B cell (primary cell): ENCODE results near the gene TMEM201. TPM values are rescaled to one million over a fixed set of nuclear protein-coding genes. Genes with fewer than 3 reads are reported as not detected.

ENCODE experiments used
- ATAC-seq: fragments of 200-7000 bp; cut with Tn5 transposase; one replicate; pipeline ENCODE4 v1.10.0; 2021; ENCODE audit warnings: low read depth, mild to moderate bottlenecking, moderate number of reproducible peaks, moderate library complexity
- CTCF ChIA-PET: fragments of 350-600 bp; sonication (Branson Sonifier 250); formaldehyde crosslinking; loops from one replicate; lab custom pipeline; 2021; ENCODE audit warnings: antibody characterized with exemption, inconsistent platforms; lab: Charles Lee
- POLR2A ChIA-PET: fragments of 350-600 bp; sonication (Branson Sonifier 250); formaldehyde crosslinking; loops from one replicate; lab custom pipeline; 2021; ENCODE audit warnings: antibody characterized with exemption; lab: Charles Lee
- DNase-seq: peaks from one replicate; pipeline ENCODE4 v3.0.0; 2013
- H2AFZ ChIP-seq: 2 replicates; pipeline ENCODE4 v1.6.1; 2012; ENCODE audit warnings: mild to moderate bottlenecking, low read depth, low read length; ENCODE audit not compliant: insufficient read depth, poor library complexity, severe bottlenecking
- H3K27ac ChIP-seq, 2 donors: 1 replicate in 1 of 2; 2 replicates in 1 of 2; pipeline ENCODE4 v1.5.1; 2012 to 2013; ENCODE audit warnings: low read length in 2 of 2, mild to moderate bottlenecking in 2 of 2, moderate library complexity in 1 of 2
- H3K27me3 ChIP-seq, 4 experiments: fragments of 200-600 bp in 1 of 4; sonication (generic) in 1 of 4; replicated peaks in 1 of 4; 1 replicate in 2 of 4; 2 replicates in 2 of 4; pipeline versions ENCODE4 v1.6.1 to v1.7.0; 2013 to 2016; ENCODE audit warnings: low read length in 3 of 4, mild to moderate bottlenecking in 2 of 4, mixed read lengths in 1 of 4, moderate library complexity in 1 of 4; ENCODE audit not compliant: insufficient read depth in 4 of 4, control insufficient read depth in 3 of 4; ENCODE audit errors: control extremely low read depth in 1 of 4
- H3K36me3 ChIP-seq, 2 experiments: replicated peaks in 1 of 2; 1 replicate in 1 of 2; 2 replicates in 1 of 2; pipeline versions ENCODE4 v1.6.1 to v1.7.1; 2013; ENCODE audit warnings: low read length in 1 of 2; ENCODE audit not compliant: insufficient read depth in 2 of 2, control insufficient read depth in 1 of 2; ENCODE audit errors: control extremely low read depth in 1 of 2, extremely low read depth in 1 of 2
- H3K4me1 ChIP-seq, 2 donors: fragments of 200-600 bp in 1 of 2; sonication (generic) in 1 of 2; 1 replicate in 1 of 2; 2 replicates in 1 of 2; pipeline versions ENCODE4 v1.5.1 to v1.6.1; 2013 to 2017; ENCODE audit warnings: low read length in 2 of 2; ENCODE audit not compliant: control insufficient read depth in 2 of 2, insufficient read depth in 2 of 2
- H3K4me2 ChIP-seq: replicated peaks from 2 replicates; pipeline ENCODE3; 2012; ENCODE audit warnings: mild to moderate bottlenecking, low read depth, low read length; ENCODE audit not compliant: poor library complexity, severe bottlenecking
- H3K4me3 ChIP-seq, 5 experiments: fragments of 200-600 bp in 1 of 5; sonication (generic) in 1 of 5; 1 replicate in 3 of 5; 2 replicates in 2 of 5; pipeline versions ENCODE4 v1.5.1 to v1.7.0; 2011 to 2016; ENCODE audit warnings: low read length in 4 of 5, mild to moderate bottlenecking in 4 of 5, low read depth in 2 of 5, control low read depth in 1 of 5, moderate library complexity in 1 of 5; ENCODE audit not compliant: insufficient read depth in 1 of 5; ENCODE audit errors: control extremely low read depth in 1 of 5, extremely low read depth in 1 of 5
- H3K79me2 ChIP-seq: fragments of 200-600 bp; sonication (generic); one replicate; pipeline ENCODE4 v1.6.0; 2016; ENCODE audit warnings: low read length; ENCODE audit not compliant: control insufficient read depth, insufficient read depth
- H3K9ac ChIP-seq: fragments of 200-600 bp; sonication (generic); 2 replicates; pipeline ENCODE4 v1.6.1; 2017; ENCODE audit warnings: mild to moderate bottlenecking, low read length, moderate library complexity
- H3K9me3 ChIP-seq, 3 donors: one replicate each; pipeline versions ENCODE4 v1.6.1 to v1.7.1; 2013; ENCODE audit warnings: low read length in 2 of 3; ENCODE audit not compliant: control insufficient read depth in 2 of 3, insufficient read depth in 1 of 3; ENCODE audit errors: control extremely low read depth in 1 of 3
- H4K20me1 ChIP-seq: 2 replicates; pipeline ENCODE4 v1.6.0; 2012; ENCODE audit warnings: mild to moderate bottlenecking, low read length; ENCODE audit not compliant: insufficient read depth, control insufficient read depth, poor library complexity, severe bottlenecking
- H3K27ac Mint-ChIP-seq: one replicate; pipeline ENCODE4 v1.8.0; 2021; ENCODE audit warnings: mixed read lengths
- H3K27me3 Mint-ChIP-seq: one replicate; pipeline ENCODE4 v1.8.0; 2021; ENCODE audit warnings: mixed read lengths
- H3K4me1 Mint-ChIP-seq: one replicate; pipeline ENCODE4 v1.8.0; 2021; ENCODE audit warnings: mixed read lengths
- H3K4me3 Mint-ChIP-seq: one replicate; pipeline ENCODE4 v1.8.0; 2021; ENCODE audit warnings: mixed read lengths
- H3K9me3 Mint-ChIP-seq: one replicate; pipeline ENCODE4 v1.8.0; 2022; ENCODE audit warnings: mixed read lengths; ENCODE audit not compliant: insufficient read depth
- CTCF ChIP-seq: fragments of 200-600 bp; IDR thresholded peaks from one replicate; pipeline ENCODE4 v1.8.0; 2022; ENCODE audit warnings: antibody characterized with exemption, mild to moderate bottlenecking
- EZH2 ChIP-seq: IDR thresholded peaks from 2 replicates; pipeline ENCODE4 v1.6.1; 2012; ENCODE audit warnings: borderline replicate concordance, low read depth, mild to moderate bottlenecking, moderate library complexity, low read length; ENCODE audit not compliant: insufficient read depth, poor library complexity, severe bottlenecking
- WGBS: methylation state at CpG from one replicate; pipeline ENCODE4 v1.1.5; 2013; ENCODE audit warnings: missing lambda C conversion rate; ENCODE audit not compliant: insufficient coverage; 5-methylcytosine and 5-hydroxymethylcytosine counted together
- intact Hi-C: fragments of 100-400 bp; cut with micrococcal nuclease; formaldehyde crosslinking; loops from one replicate; pipeline ENCODE4 v1.10.0; 2022
- polyA plus RNA-seq: library from polyadenylated mRNA; depleted of rRNA; stranded (reverse); fragments of >200 nt; gene quantifications from 2 replicates; pipeline ENCODE4 v1.2.3, GENCODE V29; 2012
- total RNA-seq, 2 donors: library from RNA; stranded (reverse); fragments of 120-200 nt in 1 of 2; gene quantifications; 1 replicate in 1 of 2; 2 replicates in 1 of 2; pipeline versions ENCODE4 v1.2.3 to v1.2.4, GENCODE V29; 2013 to 2022

TMEM201 gene
- total and polyA plus RNA-seq, 2 donors (not counting 1 experiment from before 2014, with no cell fraction given): 6.5 to 9.1 TPM

GRCh38 chr1:9595968-9596340 is 7.2 kb downstream of the TMEM201 start:
- intact Hi-C loops: no loop called here
- Histone ChIP-seq H3K9ac (no peak overlapping the region), H4K20me1 (peaks cover 26% of the 10 kb centered on the region), H2AFZ (no peak overlapping the region), H3K79me2 (peaks cover 42% of the 10 kb centered on the region), H3K4me2 (no peak overlapping the region), H3K4me3 (no peak overlapping the region), H3K27me3 (no peaks in the 10 kb centered on the region), H3K36me3 (peaks cover 0 to 11% of the 10 kb centered on the region in 2 experiments), H3K27ac (no peak overlapping the region), H3K4me1 (peaks cover 17 to 23% of the 10 kb centered on the region in 2 donors), H3K9me3 (no peaks in the 10 kb centered on the region)
- DNase-seq (no peak), ATAC-seq (no peak)
- Mint-ChIP-seq H3K27ac (no peak overlapping the region), H3K4me1 (peaks cover 22% of the 10 kb centered on the region), H3K27me3 (no peaks in the 10 kb centered on the region), H3K9me3 (no peaks in the 10 kb centered on the region), H3K4me3 (no peak overlapping the region)
- ChIA-PET CTCF (no interaction called here), POLR2A (no interaction called here)
- TF ChIP-seq EZH2: no peak
- no peak for TF ChIP-seq CTCF
- WGBS: 89% methylated on average over 12 of the region's 12 CpGs

GRCh38 chr1:9596415-9597123 is 7.9 kb downstream of the TMEM201 start:
- Histone ChIP-seq H4K20me1 (peaks cover 23% of the 10 kb centered on the region), H2AFZ (no peak overlapping the region), H3K4me3 (no peak overlapping the region), H3K9me3 (no peaks in the 10 kb centered on the region), H3K9ac (no peak overlapping the region), H3K4me1 (peaks cover 11 to 17% of the 10 kb centered on the region in 2 donors), H3K36me3 (peaks cover 0 to 14% of the 10 kb centered on the region in 2 experiments), H3K27me3 (no peaks in the 10 kb centered on the region), H3K4me2 (no peak overlapping the region), H3K27ac (no peak overlapping the region), H3K79me2 (peaks cover 36% of the 10 kb centered on the region)
- H3K4me1 Mint-ChIP-seq: peaks cover 17% of the 10 kb centered on the region
- ChIA-PET CTCF (interaction anchor here (1.2 kb wide), 1 partner anchor 30 kb away, joined by 5 read pairs; no protein-coding TSS in a partner anchor), POLR2A (interaction anchor here (0.6 kb wide), 1 partner anchor 143 kb away, joined by 7 read pairs; no protein-coding TSS in a partner anchor)
- no peak for TF ChIP-seq EZH2
- no peak for TF ChIP-seq CTCF
- no peak overlapping the region for H3K4me3 Mint-ChIP-seq
- H3K9me3 Mint-ChIP-seq: no peaks in the 10 kb centered on the region
- 95% methylated on average over 26 of the region's 27 CpGs for WGBS
- ATAC-seq (no peak), DNase-seq (no peak)
- H3K27ac Mint-ChIP-seq: no peak overlapping the region
- intact Hi-C loops: no loop called here
- no peaks in the 10 kb centered on the region for H3K27me3 Mint-ChIP-seq
